ENCODE data around the gene DOC2A.

The DOC2A gene

DNA sequence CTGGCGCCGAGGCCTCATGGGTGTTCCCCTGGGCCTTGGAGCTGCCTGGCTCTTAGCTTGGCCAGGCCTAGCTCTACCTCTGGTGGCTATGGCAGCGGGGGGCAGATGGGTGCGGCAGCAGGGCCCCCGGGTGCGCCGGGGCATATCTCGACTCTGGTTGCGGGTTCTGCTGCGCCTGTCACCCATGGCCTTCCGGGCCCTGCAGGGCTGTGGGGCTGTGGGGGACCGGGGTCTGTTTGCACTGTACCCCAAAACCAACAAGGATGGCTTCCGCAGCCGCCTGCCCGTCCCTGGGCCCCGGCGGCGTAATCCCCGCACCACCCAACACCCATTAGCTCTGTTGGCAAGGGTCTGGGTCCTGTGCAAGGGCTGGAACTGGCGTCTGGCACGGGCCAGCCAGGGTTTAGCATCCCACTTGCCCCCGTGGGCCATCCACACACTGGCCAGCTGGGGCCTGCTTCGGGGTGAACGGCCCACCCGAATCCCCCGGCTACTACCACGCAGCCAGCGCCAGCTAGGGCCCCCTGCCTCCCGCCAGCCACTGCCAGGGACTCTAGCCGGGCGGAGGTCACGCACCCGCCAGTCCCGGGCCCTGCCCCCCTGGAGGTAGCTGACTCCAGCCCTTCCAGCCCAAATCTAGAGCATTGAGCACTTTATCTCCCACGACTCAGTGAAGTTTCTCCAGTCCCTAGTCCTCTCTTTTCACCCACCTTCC is 23.3 kb downstream of the DOC2A start:
- no peak for DNase-seq

DNA sequence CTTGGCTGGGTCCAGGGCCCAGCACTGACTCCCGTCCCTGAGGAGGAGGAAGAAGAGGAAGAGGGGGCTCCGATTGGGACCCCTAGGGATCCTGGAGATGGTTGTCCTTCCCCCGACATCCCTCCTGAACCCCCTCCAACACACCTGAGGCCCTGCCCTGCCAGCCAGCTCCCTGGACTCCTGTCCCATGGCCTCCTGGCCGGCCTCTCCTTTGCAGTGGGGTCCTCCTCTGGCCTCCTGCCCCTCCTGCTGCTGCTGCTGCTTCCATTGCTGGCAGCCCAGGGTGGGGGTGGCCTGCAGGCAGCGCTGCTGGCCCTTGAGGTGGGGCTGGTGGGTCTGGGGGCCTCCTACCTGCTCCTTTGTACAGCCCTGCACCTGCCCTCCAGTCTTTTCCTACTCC is 23.9 kb downstream of the DOC2A start:
- no peak for DNase-seq

DNA sequence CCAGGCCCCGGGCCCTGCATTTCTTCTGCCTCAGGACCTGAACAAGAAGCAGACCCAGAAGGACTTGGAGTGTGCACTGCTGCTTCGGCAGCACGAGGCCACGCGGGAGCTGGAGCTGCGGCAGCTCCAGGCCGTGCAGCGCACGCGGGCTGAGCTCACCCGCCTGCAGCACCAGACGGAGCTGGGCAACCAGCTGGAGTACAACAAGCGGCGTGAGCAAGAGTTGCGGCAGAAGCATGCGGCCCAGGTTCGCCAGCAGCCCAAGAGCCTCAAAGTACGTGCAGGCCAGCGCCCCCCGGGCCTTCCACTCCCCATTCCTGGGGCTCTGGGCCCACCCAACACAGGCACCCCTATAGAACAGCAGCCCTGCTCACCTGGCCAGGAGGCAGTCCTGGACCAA is 24.6 kb downstream of the DOC2A start:
- no peak for DNase-seq

DNA sequence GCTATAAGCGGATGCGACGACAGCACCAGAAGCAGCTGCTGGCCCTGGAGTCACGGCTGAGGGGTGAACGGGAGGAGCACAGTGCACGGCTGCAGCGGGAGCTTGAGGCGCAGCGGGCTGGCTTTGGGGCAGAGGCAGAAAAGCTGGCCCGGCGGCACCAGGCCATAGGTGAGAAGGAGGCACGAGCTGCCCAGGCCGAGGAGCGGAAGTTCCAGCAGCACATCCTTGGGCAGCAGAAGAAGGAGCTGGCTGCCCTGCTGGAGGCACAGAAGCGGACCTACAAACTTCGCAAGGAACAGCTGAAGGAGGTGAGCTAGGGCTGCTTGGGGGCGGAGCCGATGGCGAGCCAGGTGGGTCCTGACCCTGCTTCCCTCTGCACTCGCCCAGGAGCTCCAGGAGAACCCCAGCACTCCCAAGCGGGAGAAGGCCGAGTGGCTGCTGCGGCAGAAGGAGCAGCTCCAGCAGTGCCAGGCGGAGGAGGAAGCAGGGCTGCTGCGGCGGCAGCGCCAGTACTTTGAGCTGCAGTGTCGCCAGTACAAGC is 25.5 kb downstream of the DOC2A start:
- DNase-seq: no peak

DNA sequence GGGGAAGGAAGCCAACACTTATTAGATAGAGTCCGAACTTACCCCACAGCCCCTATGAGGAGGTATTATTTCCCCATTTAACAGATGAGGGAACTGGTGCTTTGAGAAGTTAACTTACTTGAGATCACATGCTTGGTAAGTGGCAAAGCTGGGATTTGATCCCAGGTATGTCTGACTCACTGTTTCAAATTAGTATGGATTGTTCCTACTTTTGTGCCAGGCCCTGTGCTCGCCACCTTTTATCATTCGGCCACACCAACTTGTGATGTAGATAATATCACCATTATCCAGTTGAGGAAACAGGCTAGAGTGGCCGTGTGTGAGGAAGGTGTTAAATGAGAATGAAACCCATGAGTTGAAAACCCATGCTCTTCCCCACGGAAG is 26.1 kb downstream of the DOC2A start:
- no peak for DNase-seq

DNA sequence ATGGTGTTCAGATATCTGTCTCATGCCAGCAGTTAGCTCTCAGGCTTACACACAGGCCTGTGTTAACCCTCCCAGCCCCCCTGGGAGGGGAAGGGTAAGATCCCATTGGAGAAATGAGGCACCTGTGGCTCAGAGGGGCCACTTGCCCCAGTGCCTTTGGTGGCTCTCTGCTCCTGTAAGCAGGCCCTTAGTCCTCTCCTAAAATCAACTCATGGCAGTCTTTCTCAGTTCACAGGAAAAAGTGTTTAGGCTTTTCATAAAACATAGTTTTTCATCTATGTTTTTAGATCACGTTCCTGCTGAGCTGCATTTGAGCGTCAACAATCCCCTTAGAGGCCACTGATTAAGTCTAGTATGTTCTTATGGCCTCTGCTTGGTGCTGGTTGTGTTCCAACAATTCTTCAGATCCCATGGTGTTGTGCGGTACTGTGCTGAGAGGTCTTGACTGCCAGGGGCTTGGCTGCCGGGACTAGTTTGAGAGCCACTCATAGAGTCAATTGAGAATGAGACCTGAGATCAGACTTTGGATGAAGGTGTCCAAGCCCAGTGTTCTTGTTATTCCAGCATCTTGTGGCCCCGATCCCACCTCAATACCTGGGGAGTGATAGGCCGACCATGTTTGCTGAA is 26.6 kb downstream of the DOC2A start:
- no peak for DNase-seq

DNA sequence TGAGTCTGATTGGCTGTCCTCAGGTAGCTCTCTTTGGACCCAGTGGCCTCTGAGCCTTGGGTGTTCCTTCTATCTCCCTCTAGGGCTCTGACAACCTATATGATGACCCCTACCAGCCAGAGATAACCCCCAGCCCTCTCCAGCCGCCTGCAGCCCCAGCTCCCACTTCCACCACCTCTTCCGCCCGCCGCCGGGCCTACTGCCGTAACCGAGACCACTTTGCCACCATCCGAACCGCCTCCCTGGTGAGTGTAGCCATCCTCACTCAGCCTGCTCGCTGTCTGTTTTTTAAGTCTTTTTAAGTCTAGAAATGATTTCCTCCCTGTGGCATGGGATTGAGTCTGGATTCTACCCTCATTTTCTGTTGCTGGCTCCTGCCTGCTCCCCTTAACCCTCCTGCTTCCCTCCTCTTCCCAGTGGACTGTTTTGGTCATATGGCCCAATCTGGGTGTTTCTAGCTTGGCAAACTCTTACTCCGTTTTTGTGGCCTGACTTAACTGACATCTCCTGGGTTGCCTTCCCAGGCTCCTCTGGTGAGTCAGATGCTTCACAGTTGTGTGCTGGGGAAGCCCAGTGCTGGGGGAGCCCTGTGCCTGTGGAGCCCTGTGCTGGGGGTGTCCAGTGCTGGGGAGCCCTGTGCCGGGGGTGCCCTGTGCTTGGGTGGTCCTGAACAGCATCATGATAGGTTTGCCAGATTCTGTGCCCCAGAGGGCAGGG is 27.2 kb downstream of the DOC2A start:
- DNase-seq: no peak

DNA sequence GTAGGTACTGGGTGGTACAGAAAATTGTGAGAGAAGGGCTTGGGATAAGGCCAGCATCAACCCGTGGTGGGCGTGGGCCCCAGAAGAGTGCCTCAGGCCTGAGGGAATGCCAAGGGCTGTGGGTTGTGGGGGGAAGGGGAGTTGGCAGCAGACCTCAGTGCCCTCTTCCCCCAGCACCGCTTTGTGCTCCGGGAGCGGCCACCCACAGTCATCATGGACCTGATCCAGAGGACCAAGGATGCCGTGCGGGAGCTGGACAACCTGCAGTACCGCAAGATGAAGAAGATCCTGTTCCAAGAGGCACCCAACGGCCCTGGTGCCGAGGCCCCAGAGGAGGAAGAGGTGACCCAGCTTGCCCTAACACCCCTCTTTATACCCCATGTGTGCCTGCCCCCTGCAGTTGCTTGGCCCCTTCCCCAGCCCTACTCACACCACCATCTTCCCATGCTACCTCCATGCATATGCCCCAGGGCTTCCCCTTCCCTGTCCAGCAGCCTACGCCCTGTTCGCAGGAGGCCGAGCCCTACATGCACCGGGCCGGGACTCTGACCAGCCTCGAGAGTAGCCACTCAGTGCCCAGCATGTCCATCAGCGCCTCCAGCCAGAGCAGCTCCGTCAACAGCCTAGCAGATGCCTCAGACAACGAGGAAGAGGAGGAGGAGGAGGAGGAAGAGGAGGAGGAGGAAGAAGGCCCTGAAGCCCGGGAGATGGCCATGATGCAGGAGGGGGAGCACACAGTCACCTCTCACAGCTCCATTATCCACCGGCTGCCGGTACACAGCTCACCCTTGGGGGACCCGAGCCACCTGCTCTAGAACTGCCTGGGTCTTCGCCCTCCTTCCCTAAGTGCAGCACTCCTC is 28.0 kb downstream of the DOC2A start:
- DNase-seq: no peak

DNA sequence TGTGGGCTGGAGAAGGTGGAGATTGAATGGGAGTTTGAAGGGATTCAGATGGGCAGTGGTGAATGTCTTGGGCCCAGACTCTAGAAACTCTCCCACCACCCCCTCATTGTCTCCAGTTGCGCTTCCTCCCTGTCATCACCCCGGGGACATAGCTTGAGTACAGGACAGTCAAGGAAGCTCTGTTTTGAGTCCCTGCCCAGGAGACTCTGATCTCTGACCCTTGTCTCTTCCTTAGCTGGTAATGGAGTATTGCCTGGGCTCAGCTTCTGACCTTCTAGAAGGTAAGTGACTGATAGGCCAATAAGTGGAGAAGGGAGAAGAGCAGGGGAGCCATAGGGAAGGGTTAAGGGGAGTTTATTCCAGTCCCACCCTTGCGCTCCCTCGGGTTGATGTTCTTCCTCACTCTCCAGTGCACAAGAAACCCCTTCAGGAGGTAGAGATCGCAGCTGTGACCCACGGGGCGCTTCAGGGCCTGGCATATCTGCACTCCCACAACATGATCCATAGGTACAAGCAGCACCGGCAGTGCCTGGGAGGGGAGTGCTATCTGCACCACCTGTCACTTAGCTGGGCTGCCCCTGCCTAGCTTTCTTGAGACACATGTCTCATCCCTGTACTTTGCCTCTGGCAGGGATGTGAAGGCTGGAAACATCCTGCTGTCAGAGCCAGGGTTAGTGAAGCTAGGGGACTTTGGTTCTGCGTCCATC is 32.1 kb downstream of the DOC2A start:
- DNase-seq: no peak

DNA sequence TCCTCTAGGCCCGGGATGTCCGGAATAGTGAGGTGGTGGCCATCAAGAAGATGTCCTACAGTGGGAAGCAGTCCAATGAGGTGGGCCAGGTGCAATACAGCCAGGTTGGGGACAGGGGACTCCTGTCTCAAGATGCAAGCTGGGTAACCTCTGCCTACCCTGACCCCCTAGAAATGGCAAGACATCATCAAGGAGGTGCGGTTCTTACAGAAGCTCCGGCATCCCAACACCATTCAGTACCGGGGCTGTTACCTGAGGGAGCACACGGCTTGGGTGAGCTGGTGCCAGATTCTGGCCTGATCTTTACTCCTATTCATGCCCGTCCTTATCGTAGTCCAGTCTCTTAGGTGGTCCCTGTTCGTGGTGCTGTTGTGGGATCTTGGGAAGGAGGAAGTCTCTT is 32.7 kb downstream of the DOC2A start:
- no peak for DNase-seq

DNA sequence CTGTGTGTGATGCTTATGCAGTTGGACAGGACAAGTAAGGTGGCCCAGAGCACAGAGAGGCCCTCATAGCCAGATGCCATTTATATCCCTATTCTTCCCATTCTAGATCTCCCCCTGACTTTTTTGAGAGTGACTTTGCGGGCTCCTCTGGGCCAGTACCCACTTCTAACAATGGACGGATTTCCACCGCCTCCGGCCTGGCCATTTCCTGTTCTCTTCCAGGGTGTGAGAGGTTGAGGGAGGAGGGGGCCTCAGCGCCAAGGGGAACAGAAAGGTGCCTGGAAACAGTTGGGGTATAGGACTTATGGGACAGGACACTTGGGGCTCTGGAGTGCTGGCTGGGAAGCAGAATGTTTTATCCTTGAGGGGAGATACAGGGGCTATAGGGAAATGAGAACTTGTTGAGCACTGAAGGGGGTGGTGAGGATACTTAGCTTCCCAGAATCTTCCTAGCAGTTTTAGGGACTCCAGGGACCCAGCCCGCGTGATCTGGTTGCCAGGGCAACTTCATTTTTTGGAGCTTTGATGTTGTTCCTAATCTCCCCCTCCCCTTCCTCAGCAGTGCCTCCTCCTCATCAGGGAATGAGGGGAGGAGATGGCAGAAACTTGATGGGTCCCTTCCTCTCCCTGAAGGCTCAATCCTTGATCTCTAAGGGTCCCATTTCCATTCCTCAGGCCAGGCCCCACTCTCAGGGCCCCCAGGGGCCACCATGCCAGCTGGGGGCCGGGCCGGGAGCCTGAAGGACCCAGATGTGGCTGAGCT is 33.6 kb downstream of the DOC2A start:
- DNase-seq: no peak

DNA sequence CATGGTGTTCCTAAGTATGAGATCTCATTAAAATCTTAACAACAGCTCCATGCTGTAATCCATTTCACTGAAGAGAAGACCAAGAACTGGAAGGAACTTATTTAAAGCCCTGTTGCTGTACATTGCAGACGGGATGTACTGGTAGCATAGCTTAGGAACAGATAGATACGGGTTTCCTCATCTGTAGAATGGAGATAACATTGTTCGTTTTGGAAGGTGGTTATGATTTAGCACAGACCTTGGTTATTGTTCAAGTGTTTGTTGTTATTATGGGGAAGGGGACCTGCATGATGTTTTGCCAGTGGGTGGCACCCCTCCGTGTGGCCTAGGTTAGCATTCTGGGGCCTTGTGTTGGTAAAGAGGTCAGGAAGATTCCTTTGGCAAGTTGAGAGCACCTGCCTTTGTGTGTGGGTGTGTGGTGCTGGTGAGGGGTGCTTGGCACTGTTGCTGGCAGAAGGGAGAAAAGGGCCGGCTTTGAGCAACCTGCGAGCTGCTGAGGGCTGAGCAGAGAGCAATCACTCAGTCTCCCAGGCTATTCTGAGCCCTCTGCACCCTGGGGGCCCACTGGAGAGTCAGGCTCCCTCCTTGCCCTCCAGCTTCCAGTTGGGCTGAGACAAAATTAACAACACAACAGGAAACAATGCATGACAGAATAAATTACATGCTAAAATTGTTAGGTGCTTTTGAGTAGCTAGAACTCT is 34.9 kb downstream of the DOC2A start:
- no peak for DNase-seq

DNA sequence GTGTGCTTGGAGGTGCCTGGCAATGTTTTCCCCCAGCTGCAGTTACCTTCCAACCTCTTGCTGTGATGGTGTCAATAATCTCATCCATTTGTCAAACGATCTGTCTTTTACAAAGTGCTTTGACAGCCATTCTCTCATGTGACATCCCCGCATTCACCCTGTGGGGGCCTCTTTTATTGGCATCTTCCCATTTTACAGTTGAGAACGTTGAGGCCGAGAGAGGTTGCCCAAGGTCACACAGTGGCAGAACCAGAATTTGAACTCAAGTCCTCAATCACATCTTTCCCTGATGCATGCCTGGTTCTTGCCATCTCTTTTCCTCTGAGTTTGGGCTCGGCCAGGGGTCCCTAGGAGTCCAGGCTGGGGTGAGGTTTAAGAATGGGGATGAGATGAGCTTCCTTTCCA is 35.7 kb downstream of the DOC2A start:
- no peak for DNase-seq

DNA sequence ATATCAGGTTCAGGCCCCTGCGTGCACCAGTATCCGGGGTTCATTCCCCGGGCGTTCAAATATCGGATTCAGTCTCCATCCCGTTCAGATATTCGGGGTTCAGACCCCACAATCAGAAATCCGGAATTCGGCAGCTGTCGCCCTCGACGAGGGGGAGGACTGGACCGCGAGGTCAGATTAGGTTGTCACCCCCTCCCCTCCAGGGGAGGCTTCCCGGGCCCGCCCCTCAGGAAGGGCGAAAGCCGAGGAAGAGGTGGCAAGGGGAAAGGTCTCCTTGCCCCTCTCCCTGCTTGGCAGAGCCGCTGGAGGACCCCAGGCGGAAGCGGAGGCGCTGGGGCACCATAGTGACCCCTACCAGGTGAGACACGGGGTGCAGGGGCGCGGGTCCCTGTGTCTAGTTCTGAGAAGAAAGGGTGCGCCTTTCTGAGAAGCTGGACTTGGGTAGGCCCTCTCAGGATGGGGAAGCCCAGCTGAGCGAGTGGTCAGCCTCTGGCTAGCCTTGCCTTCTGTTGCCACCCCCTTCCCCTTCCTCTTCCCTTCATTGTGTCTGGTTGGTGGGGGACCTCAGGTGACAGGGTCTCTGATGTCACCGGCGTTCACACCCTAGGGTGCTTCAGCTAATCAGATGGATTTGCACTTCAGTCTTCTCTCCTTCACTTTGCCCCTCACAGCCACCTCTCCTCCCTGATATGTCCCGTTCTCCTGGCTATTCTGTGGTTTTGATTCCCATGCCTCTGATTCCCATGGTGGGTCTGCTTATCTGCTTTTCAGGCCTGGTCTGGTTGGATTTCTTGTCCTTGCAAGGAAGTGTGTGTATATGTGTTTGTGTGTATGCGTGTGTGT is 36.3 kb downstream of the DOC2A start:
- DNase-seq: no peak

DNA sequence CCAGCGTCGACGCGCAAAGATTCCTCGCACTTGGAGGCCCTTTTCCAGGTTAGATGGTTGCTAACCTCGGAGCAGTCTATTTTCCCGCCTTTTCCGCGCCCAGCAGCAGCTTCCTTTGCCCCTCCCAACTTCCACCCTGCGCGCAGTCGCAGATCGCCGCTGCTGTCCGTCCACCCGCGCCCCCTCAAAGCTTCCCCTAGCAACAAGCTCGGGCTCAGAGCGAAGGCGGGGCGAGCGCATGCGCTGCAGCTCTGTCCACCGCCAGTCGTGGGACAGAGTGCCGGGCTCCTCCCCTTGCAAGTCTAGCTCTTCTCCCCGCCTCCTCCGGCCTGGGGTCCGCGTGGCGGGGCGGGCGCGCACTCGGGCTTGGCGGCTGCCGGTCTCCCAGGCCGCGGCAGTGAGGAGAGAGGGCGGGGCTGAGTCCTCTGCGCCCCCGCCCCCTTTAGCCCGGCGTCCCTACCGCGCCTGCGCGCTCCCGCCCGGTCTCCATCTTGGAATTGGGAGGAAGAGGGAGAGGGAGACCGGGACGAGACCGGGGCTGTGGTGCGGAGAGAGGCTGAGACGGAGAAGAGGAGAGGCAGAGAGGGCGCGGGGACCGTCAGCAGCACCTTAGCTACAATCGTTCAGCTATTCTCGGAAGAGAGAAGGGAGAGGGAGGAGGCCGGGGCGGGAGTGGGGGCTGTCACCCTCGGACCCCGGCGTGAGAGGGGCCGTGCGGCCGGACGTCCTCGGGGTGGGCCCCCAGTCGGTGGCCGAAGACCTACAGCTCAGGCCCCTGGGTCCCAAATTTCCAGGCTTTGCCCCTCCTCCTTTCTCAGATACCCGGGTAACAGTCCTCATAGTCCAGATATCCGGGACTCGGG is 37.2 kb downstream of the DOC2A start, which contains the start of gene TAOK2:
TAOK2 (plus strand) TSS at position 485 of the 863 bp plus-strand sequence. CDS start 3,905 bp downstream, outside the sequence.
- peak; percentile 100 for DNase-seq

DNA sequence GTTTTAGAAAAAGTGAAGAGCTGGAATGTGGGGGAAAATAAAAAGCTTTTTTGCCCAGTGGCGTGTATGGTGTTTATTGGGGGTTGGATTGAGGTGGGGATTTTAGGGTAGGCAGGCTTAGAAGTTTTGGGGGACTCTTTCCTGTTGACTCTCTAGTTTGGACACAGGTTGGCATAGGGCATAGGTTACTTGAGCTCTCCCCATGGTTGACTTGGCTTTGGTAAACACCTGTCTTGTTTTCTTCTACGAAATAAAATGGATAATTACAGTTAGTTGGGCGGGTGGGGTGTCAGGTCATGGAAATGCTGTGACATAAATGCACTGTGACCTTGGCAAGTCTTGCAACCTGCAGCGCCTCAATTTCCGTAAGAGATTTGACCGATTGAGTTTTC is 37.8 kb downstream of the DOC2A start:
- DNase-seq: no peak

DNA sequence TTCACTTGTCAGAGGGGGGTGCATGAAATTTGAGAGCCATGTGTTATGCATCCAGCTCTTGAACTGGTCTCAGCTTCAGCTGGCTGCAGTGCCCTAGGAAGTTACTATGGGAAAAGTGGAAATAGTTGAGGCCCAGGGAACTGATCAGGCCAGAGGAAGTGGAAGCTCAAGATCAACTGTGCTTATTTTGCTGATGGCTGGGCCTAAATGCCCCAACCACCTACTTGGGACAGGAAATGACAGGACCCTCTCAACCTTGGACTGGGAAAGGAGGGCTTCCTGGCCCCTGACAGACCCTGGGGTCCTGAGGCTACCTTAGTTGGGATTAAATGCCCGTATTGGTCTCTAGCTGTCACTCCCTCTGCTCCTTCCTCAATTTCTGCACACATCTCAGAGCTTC is 38.3 kb downstream of the DOC2A start:
- no peak for DNase-seq

DNA sequence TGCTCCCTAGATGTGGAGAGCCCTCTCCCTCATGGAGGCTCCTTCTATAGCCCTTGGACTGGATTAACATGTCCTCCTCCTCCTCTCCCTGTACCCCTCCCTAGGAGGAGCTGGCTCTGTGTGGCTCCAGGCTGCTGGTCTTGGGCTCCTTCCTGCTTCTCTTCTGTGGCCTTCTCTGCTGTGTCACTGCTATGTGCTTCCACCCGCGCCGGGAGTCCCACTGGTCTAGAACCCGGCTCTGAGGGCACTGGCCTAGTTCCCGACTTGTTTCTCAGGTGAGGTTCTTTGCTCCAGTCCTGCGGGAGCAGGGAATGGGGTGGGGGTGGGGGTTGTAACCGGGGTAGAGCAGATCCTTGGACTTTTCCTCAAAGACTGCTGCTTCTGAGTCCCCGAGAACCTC is 39.5 kb downstream of the DOC2A start:
- no peak for DNase-seq

DNA sequence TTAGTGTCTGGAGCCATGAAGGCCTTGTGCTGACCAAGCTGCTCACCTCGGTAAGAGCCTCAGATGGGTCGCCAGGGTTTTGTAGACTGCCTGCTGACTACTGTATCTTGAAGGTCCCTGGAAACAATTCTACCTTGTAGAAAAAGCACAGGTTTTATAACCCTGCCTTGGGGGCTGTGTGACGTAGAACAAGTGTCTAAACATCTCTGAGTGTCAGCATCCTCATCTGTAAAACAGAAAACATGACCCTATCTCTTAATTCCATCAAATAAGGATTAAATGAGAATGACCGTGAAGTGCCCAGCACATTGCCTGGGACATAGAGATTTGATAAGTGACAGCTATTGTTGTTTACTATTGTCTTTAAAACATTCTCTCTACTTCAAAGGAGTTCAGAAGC is 42.6 kb downstream of the DOC2A start:
- DNase-seq: no peak
